Limb (tissue), 2 donors: Measurements from ENCODE around the gene AOPEP.

Experiments
- DNase-seq, 2 donors: peaks; one replicate each; pipeline ENCODE4 v3.0.0-alpha.2; 2016; ENCODE audit errors: extremely low spot score in 2 of 2

AOPEP gene

DNA sequence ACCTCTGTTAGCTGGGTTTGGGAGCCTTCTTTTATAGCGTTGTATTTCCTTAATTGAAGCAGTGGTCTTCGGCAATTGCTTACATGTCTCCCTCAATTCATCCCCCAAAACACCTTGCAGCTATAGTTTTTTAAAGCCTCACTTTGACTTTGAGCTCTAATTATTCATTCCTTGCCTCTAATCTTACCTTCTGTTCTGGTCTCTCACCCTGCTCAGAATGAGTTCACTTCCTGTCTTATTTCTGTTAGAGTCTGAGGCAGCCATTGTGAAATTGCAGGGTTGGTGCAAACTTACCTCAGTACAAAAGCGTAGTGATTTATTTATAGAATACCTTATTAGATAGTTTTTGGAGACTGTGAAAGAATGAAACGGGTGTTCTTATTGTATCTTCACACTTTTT is 35.0 kb downstream of the AOPEP start:
- no peak for DNase-seq

DNA sequence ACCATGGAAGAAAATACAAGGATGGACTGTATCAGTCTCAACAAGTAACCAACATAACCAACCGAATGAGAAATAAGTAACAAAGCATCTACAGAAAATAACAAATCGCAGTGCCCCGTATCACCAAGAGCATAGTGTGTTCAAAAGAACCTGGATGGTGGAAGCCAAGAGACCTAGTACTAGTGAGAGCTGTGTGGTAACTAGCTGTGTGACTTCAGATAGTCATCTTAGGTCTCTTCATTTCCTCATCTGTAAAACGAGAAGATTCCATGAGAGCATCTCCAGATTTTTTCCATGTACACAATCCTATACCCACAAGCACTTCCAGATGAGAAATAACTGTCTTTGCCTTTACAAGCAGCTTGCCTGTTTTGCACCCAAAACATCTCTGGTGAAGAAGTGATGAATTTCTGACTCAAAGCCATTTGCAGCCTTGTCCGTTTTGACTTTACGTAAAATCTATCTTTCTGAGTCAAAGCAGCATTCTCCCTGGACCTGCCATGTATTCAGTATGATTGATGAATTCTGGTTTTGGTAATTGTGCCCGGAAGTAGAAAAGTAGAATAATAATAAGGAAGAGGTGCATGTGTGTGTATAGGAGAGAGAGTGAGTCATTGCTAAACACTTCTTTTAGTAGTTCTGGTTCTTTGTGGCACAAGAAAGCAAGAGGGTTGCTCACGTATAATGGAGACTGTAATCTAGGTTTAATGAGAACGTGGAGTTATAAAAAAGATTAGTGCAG is 41.0 kb downstream of the AOPEP start:
- DNase-seq: no peak

DNA sequence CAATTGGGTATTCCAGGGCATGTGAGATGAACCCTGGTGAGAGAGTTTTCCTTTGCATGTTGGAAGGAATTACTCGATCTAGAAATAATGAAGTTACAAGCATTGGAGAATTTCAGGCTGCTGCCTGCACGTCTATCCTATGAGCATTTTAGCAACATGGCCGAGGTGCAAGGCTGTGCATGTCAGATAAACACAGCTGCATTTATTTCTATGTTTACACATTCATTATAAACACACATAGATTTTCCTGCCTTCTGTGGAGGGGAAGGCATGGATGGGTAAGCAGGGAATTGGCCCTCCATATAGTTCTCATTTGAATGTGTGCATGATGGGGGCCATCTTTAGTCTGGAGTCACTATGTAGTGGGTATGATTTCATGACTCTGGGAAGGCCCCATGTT is 42.3 kb downstream of the AOPEP start:
- DNase-seq: no peak

DNA sequence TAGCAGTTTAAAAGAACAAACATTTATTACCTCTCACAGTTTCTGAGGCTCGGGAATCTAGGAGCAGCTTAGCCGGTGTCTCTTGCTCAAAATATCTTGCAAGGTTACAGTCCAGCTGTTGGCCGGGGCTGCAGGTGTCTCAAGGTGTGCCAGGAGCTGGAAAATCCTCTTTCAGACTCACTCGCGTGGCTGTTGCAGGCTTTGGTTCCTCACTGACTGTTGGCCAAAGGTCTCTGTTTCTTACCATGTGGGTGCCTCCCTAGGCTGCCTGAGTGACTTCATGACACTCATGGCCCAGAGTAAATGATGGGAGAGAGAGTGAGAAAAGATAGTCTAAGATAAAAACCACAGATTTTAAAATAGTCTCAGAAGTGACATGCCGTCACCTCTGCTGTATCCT is 43.8 kb downstream of the AOPEP start:
- no peak for DNase-seq

DNA sequence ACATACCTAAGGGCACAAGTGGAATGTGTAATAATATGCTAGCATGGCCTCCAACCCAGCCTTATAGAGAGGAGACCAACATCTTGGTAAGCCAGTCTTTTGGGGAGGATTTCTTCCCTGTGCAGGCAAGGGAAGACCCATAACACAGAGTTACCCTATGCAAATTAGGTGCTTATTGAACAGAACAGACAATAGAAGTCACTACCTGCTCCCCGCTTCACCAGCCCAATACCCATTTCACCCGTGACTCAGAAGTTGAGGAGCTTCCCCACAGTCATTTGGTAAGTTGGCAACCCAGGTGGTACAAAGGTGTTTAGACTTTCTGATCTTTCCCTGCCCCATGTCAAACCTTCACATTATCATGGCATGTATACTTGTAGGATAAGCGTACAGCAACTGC is 44.6 kb downstream of the AOPEP start:
- DNase-seq: no peak

DNA sequence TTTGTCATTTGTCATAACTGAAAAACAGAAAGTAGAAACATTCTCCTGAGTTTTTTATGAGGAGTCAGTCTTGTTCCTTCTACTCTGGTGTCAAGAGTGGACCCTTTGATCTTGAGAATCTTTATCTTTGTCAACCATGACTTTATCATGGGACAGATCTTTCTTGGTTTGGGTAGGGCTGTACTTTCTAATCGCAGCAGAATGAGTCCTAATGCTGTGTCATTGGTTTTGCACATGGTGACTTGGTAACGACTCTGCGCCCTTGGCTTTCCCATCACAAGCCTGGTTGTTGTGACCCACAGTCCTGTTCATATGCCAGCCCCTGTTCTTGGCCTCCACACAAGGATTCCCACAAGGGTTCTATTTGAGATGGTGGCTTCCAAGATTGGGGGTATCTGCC is 45.6 kb downstream of the AOPEP start:
- DNase-seq: no peak

DNA sequence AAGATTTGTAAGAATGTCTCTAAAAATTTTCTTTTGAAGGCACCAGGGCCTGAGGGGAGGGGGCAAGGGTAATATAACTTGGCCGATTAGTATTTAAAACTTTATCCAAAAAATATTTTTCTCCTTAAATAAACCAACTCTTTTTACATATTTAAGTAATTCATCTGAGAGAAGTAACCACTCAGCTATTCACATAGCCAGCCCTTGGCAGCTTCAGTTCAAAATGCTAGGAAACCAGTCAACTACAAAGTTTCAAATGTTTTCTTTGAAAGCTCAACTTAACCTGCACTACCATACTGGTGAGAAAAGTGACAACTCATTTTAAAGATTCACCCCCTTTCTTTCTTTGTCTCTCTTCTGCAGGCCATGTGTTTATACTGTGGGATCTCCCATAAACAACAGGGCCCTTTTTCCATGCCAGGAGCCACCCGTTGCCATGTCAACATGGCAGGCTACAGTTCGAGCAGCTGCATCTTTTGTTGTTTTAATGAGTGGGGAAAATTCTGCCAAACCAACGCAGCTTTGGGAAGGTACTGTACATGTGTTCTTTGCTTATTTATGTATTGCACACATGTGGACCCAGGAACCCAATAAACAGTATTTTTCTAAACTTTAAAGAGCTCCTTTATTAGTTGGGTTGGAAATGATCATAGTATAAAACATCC is 46.3 kb downstream of the AOPEP start:
- DNase-seq: peak; percentile 47 to 54

DNA sequence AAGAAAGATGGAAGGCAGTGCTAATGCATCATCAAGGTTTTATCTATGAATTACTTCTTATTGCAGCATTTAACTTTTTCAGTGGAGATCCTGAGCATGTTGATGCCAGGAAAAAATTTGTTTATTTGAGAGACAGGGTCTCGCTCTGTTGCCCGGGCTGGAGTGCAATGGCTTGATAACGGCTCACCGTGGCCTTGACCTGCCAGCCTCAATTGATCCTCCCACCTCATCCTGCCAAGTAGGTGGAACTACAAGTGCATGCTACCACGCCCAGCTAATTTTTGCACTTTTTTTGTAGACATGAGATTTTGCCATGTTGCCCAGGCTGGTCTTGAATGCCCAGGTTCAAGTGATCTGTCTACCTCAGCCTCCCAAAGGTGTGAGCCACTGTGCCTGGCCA is 47.2 kb downstream of the AOPEP start:
- DNase-seq: no peak

DNA sequence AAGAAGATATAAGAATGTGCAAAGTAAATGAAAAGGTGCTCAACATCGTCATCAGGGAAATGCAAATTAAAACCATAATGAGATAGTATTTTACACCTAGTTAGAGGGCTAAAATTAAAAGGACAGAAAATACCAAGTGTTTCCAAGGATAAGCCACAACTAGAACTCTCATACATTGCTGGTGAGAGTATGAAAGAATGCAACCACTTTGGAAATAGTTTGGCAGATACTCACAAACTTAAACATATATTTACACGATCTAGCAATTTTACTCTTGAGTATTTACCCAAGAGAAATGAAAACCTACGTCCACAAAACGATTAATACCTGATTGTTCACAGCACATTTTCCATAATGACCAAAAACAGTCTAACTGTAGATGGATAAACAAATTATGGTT is 51.5 kb downstream of the AOPEP start:
- DNase-seq: no peak

DNA sequence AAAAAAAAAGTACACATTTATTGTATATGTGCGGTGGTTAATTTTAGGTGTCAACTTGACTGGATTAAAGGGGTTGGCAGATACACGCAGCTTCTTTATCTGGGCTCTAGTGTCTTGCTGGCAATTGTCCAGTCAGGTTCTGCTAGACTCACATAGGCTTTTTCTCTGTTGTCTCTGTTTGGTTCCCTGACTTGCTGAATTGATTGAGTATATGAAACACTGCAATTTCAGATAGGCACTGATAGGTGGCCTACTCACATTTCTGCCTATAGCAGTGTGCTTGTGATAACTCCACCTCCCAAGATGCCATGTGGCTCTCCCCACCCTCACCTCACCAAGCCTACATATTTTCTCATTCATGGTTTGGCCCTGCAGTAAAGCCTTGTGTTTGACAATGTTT is 52.5 kb downstream of the AOPEP start:
- no peak for DNase-seq

DNA sequence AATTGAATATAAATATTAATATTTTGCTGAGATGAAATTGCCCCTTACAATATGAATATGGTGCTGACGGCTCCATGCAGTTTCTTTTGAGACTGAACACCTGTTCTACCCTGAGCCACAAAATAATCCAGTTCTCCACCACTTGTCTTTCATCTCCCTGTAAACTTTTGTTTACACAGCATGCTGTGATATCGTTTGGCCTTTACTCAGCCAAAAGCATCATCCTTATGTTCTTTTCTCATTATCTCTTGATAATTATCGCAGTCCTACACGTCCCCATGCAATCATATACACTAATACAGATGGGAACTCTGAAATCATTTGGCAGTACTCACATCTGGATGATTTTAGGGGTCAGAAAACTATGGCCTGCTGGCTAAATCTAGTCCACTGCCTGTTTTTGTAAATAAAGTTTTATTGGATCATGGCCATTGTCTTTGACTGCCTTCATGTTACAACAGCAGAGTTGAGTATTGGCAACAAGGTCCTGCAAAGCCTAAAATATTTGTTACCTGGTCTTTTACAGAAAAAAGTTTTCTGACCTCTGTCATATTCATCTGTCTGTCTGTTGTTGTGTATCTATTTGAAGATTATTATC is 53.3 kb downstream of the AOPEP start:
- no peak for DNase-seq

DNA sequence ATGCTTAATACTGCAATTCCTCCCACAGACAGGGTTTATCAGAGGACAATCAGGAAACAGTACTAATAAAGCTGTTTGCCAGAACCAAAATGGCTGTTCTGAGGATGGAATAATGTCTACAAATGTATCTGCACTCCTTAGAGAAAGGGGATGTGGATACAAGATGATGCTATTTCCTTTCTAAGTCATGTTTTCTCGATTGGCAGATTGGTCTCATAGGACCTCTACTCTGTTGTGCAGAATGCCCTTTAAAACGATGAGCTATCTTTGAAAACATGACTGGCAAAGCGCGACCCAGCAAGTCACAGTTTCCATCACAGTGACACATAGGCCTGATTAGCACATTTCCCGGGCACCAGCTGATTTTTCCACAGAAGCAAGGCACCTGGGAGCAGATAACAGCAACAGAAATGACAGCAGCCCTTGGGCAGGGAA is 54.0 kb downstream of the AOPEP start:
- DNase-seq: no peak

DNA sequence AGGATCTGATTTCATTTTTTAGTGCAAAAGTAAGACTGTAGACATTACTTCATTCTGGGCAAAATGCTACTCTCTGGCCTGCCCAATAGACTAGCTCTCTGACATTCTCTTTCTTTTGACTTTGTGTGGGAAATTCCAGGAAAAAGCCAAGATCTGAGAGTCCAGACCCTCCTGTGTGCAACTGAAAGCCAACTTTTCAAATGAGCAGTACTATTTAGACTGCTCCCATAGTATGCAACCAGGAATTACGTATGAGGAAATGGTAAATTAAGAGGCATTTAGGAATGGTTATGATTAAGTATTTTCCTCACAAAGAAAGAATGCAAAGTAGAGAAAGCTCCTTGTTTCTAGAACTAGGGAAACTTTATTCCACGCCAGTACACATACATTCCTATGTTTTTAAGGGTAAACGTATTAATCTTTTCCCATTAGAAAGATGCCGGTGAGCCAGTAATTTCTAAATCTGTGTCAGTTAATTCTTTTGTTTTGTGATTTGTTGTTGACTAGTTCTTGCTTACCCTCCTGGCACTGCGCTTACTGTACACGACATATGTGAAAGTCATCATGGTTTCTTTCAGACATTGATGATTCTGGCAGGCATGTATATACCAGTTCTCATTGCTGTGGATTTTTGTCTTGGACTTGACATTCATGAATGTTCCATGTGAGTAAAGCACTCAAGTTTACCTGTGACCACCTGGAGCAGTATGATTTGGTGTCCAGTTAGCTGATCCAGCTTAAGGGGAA is 56.0 kb downstream of the AOPEP start:
- peak in 1 of 2 donors; percentile 88 for DNase-seq

DNA sequence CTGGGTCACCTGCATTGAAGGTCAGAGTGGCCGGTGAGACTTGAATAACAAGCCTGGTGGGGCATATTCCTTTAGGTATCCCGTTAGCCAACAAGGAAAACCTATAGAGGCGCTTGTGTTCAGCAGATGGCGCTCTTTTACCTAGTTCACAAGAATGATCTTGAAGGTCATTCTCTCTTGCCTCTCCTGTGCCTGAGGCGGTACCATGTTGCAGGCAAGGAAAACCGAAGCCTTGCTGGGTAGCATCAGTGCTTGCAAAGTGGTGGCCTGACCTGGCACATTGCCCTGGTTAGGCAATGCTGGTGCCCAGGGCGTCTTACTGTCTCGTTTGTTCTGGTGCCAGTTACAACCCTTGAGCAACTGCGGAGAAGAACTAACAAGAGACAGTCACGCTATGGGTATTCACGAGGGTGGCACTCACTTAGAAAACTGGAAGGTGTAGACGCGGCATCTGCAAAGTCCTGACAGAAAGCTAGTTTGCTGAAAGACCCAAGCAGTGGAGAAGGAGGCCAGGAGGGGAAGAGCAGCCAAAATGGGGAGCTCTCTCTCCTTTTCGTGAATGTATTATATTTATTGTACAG is 56.7 kb downstream of the AOPEP start:
- peak; percentile 74 to 89 for DNase-seq

DNA sequence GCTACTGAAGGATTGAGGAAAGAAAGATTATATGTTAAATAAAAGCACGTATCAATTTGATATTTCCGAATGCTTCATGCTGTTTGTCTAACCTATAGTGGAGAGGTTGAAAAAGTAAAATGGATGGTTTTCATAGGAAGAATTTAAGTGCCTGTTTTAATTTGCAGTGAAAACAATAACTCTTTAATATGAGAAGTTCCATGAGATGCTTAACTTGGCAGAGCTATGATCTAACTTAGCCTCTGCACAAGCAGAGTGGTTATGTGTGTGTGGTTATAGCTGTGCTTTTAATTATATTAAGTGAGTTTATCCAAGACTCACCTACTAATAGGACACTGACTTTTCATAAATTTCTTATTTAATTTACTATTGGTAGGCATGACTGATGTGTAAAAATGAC is 57.4 kb downstream of the AOPEP start:
- no peak for DNase-seq

DNA sequence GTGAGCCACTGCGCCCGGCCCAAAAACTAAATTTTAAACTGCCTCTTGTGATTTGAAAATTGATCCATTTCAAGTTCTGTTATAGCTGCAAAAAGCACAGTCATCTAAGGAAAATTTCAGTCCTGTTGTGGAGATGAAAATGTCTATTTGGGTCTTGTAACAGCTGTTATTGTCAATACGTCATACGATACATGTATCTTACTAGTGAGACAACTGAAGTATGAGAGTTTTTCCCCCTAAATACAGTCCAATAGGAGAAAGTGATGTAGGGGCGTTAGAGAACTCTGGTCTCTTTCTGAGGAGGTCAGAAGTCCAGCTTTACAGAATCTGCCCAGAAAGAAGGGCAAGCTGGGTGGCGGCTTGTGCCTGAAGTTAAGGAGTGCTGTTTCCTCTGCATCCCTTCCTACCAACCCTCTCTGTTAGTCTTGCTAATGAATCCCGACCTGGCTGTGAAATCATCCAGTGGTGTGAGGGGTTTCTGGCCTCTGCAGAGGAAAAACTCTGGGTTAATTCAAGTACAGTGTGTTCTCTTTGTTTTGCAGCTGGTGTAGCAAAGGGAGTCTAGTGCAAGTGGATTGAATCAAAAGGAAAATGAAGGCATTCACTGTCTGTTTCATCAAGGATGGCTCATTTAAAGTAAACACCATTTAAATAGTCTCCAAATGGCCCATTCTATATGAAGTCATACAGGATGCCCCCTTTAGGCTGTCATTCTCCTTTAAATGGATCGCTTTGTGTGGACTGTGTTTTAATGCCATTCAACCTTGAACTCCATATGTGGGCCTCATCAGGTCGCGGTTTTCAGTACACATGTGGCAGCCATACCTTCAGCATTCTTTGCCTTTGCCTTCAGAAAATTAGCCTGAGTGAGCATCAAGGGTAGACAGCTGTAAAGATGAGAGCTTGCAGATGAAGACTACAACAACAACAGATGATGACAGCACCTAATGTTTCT is 59.0 kb downstream of the AOPEP start:
- peak in 1 of 2 donors; percentile 59 for DNase-seq

DNA sequence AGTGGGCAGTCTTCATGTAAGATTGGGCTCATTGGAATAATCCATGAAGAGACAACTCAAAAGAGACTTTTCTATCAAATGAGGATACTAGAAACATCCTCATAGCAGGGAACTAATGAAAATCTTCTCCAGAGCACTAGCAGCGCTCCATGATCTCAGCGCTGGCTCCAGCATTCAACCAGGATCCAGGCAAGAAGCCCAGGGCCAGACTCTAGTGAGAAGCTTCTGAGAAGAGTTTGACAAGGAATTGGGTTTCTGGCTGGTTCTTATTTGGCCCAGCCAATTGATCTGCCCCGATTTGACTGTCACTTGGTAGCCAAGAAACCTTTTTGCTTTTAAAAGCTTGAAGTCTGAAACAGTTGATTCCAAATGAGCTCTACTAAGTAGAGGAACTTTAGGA is 60.1 kb downstream of the AOPEP start:
- no peak for DNase-seq

DNA sequence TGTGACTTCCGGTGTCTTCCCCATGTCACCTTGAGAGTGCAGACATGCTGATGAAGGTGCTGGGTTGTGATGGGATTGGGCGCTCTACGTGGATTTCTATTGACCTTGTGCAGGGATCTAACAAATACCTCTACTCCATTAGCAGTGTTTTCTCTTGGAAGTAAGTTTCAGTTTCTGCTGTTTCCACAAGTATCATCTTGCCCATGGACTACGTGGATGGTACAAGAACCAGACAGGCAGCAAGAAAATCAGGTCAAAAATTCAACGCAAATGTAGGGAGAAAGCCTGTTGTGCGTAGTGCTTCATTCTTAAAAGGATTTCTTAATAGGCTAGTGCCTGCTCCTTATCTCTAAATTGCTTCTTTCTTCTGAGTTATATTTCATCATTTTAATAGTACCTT is 60.8 kb downstream of the AOPEP start:
- DNase-seq: no peak

DNA sequence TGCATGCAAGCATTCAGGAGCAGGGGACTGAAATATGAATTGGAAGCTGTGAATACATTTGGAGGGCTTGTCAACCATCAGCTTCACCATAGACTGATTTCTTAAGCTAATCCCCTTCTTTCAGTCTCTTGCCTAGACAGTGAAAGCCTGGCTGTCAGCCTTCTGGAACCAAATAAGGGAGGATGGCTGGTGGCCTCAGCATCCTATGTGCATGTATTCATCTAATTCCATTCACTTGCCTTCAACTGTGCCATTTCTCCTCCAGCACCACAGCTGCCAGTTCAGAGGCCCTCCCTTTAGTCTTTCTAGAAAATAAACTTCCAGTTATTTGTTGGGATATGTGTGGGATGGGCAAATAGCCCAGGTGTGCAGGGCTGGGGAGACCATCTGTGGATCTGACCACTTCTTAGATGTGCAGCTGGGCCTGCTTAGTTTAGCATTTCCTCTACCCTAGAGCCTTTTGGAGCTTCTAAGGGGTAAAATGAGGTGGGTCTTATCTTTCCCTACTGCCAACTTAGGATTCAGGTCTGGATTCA is 62.1 kb downstream of the AOPEP start:
- no peak for DNase-seq

DNA sequence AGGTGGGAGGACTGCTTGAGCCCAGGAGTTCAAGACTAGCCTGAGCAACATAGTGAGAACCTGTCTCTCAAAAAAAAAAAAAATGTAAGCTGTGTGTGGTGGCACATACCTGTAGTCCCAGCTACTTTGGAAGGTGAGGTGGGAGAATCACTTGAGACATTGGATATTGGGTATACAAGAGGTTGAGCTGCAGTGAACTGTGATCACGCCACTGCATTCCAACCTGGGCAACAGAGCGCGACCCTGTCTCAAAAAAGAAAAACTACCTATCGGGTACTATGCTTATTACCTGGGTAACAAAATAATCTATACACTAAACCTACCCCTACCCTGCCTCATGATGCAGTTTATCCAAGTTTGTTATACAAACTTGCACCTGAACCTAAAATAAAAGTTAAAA is 64.9 kb downstream of the AOPEP start:
- DNase-seq: no peak
